HEK293 (cell line): ENCODE data around the gene DDX24.
A peak's percentile ranks its signal among the peaks of the same experiment; 100 is the strongest.

Source experiments
- CTCF ChIA-PET: fragments of 350-600 bp; formaldehyde crosslinking; extraction: SDS; loops from one replicate; lab custom pipeline; 2021; ENCODE audit warnings: antibody characterized with exemption; lab: Yijun Ruan, JAX
- POLR2A ChIA-PET: fragments of 300-600 bp; formaldehyde crosslinking; extraction: SDS; loops from one replicate; lab custom pipeline; 2020; ENCODE audit warnings: antibody characterized with exemption, inconsistent platforms; lab: Yijun Ruan, JAX
- H3K27ac ChIP-seq: fragments of 200-500 bp; sonication (Bioruptor generic); 2 replicates; pipeline ENCODE4 v1.5.1; 2014; ENCODE audit warnings: low read depth, low read length, control low read depth, inconsistent platforms; ENCODE audit errors: extremely low read depth
- H3K36me3 ChIP-seq, 2 experiments: fragments of 200-500 bp in 1 of 2; sonication (Bioruptor generic) in 1 of 2; 1 replicate in 1 of 2; 2 replicates in 1 of 2; pipeline ENCODE4 v1.5.1; 2014 to 2017; ENCODE audit warnings: inconsistent platforms in 2 of 2, low read length in 2 of 2; ENCODE audit not compliant: control insufficient read depth in 2 of 2, insufficient read depth in 1 of 2
- H3K4me1 ChIP-seq: fragments of 200-500 bp; sonication (Bioruptor generic); 2 replicates; pipeline ENCODE4 v1.5.1; 2014; ENCODE audit warnings: mild to moderate bottlenecking, low read length, inconsistent platforms; ENCODE audit not compliant: control insufficient read depth, insufficient read depth
- H3K4me3 ChIP-seq: 2 replicates; pipeline ENCODE4 v1.5.1; 2011; ENCODE audit warnings: low read depth, mild to moderate bottlenecking, control low read depth, low read length, moderate library complexity
- H3K9me3 ChIP-seq: fragments of 200-500 bp; sonication (Bioruptor generic); 2 replicates; pipeline ENCODE4 v1.5.1; 2014; ENCODE audit warnings: low read depth, low read length, inconsistent platforms; ENCODE audit not compliant: control insufficient read depth, insufficient read depth
- MYNN ChIP-seq: fragments of 450-650 bp; formaldehyde crosslinking; IDR thresholded peaks from 2 replicates; pipeline ENCODE4 v1.5.1; 2016; ENCODE audit warnings: missing biosample characterization, missing genetic modification characterization, borderline replicate concordance
- SP2 ChIP-seq: fragments of 450-650 bp; formaldehyde crosslinking; IDR thresholded peaks from 2 replicates; pipeline ENCODE4 v1.5.1; 2016; ENCODE audit warnings: missing biosample characterization, missing genetic modification characterization
- SP7 ChIP-seq: fragments of 450-650 bp; formaldehyde crosslinking; IDR thresholded peaks from 2 replicates; pipeline ENCODE4 v1.5.1; 2016; ENCODE audit warnings: missing biosample characterization, missing genetic modification characterization
- YY1 ChIP-seq: fragments of 450-650 bp; formaldehyde crosslinking; IDR thresholded peaks from 2 replicates; pipeline ENCODE4 v1.5.1; 2018; ENCODE audit warnings: missing biosample characterization, missing genetic modification characterization
- ZBTB7A ChIP-seq: fragments of 450-650 bp; formaldehyde crosslinking; IDR thresholded peaks from 2 replicates; pipeline ENCODE4 v1.5.1; 2016; ENCODE audit warnings: low read depth, missing biosample characterization, missing genetic modification characterization
- ZEB2 ChIP-seq: fragments of 450-650 bp; formaldehyde crosslinking; IDR thresholded peaks from 2 replicates; pipeline ENCODE4 v1.5.1; 2016; ENCODE audit warnings: missing biosample characterization, missing genetic modification characterization
- ZFHX2 ChIP-seq: fragments of 450-650 bp; formaldehyde crosslinking; conservative IDR thresholded peaks from 2 replicates; pipeline ENCODE4 v1.5.1; 2016; ENCODE audit warnings: missing biosample characterization, missing genetic modification characterization
- ZNF114 ChIP-seq: fragments of 450-650 bp; formaldehyde crosslinking; IDR thresholded peaks from 2 replicates; pipeline ENCODE4 v1.5.0; 2017; ENCODE audit warnings: missing biosample characterization, missing genetic modification characterization
- ZNF155 ChIP-seq: fragments of 450-650 bp; formaldehyde crosslinking; IDR thresholded peaks from 2 replicates; pipeline ENCODE4 v1.5.1; 2016; ENCODE audit warnings: missing biosample characterization, missing genetic modification characterization
- ZNF274 ChIP-seq, 2 experiments: fragments of 200-500 bp in 1 of 2; fragments of 450-650 bp in 1 of 2; sonication (Bioruptor generic) in 1 of 2; formaldehyde crosslinking in 1 of 2; IDR thresholded peaks; 2 replicates each; pipeline versions ENCODE4 v1.5.1 to v1.6.1; 2014 to 2016; ENCODE audit warnings: borderline replicate concordance in 1 of 2, inconsistent platforms in 1 of 2, low read length in 1 of 2, missing biosample characterization in 1 of 2, missing genetic modification characterization in 1 of 2
- ZNF311 ChIP-seq: fragments of 450-650 bp; formaldehyde crosslinking; IDR thresholded peaks from 2 replicates; pipeline ENCODE4 v1.5.1; 2017; ENCODE audit warnings: missing biosample characterization, missing genetic modification characterization, borderline replicate concordance
- ZNF391 ChIP-seq: fragments of 450-650 bp; formaldehyde crosslinking; IDR thresholded peaks from 2 replicates; pipeline ENCODE4 v1.5.1; 2016; ENCODE audit warnings: low read depth, missing biosample characterization, missing genetic modification characterization, borderline replicate concordance
- ZNF585B ChIP-seq: fragments of 450-650 bp; formaldehyde crosslinking; IDR thresholded peaks from 2 replicates; pipeline ENCODE4 v1.5.1; 2016; ENCODE audit warnings: missing biosample characterization, missing genetic modification characterization
- ZNF701 ChIP-seq: fragments of 450-650 bp; formaldehyde crosslinking; IDR thresholded peaks from 2 replicates; pipeline ENCODE4 v1.5.1; 2016; ENCODE audit warnings: missing biosample characterization, missing genetic modification characterization
- ZXDB ChIP-seq: fragments of 450-650 bp; formaldehyde crosslinking; IDR thresholded peaks from 2 replicates; pipeline ENCODE4 v1.5.1; 2016; ENCODE audit warnings: missing biosample characterization, missing genetic modification characterization
- TF ChIP-seq, protein P1 (sequence below): sonication (generic); formaldehyde crosslinking; IDR thresholded peaks from 2 replicates; pipeline ENCODE4 v1.8.1; 2022; ENCODE audit warnings: mild to moderate bottlenecking, moderate library complexity, missing genetic modification reagents
- TF ChIP-seq, protein P2 (sequence below): fragments of 450-650 bp; formaldehyde crosslinking; IDR thresholded peaks from 2 replicates; pipeline ENCODE4 v1.5.1; 2017; ENCODE audit warnings: missing biosample characterization, missing genetic modification characterization
- TF ChIP-seq, protein P3 (sequence below): fragments of 450-650 bp; formaldehyde crosslinking; IDR thresholded peaks from 2 replicates; pipeline ENCODE4 v1.5.1; 2016; ENCODE audit warnings: missing biosample characterization, missing genetic modification characterization
- TF ChIP-seq, protein P4 (sequence below): IDR thresholded peaks from 2 replicates; pipeline ENCODE4 v1.6.1; 2011; ENCODE audit warnings: mild to moderate bottlenecking, low read depth, low read length, borderline replicate concordance
- TF ChIP-seq, protein P5 (sequence below): fragments of 450-650 bp; formaldehyde crosslinking; IDR thresholded peaks from 2 replicates; pipeline ENCODE4 v1.5.1; 2016; ENCODE audit warnings: missing biosample characterization, missing genetic modification characterization
- TF ChIP-seq, protein P6 (sequence below): fragments of 450-650 bp; formaldehyde crosslinking; IDR thresholded peaks from 2 replicates; pipeline ENCODE4 v1.5.1; 2016; ENCODE audit warnings: missing biosample characterization, missing genetic modification characterization

DDX24 gene, protein sequence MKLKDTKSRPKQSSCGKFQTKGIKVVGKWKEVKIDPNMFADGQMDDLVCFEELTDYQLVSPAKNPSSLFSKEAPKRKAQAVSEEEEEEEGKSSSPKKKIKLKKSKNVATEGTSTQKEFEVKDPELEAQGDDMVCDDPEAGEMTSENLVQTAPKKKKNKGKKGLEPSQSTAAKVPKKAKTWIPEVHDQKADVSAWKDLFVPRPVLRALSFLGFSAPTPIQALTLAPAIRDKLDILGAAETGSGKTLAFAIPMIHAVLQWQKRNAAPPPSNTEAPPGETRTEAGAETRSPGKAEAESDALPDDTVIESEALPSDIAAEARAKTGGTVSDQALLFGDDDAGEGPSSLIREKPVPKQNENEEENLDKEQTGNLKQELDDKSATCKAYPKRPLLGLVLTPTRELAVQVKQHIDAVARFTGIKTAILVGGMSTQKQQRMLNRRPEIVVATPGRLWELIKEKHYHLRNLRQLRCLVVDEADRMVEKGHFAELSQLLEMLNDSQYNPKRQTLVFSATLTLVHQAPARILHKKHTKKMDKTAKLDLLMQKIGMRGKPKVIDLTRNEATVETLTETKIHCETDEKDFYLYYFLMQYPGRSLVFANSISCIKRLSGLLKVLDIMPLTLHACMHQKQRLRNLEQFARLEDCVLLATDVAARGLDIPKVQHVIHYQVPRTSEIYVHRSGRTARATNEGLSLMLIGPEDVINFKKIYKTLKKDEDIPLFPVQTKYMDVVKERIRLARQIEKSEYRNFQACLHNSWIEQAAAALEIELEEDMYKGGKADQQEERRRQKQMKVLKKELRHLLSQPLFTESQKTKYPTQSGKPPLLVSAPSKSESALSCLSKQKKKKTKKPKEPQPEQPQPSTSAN

DNA sequence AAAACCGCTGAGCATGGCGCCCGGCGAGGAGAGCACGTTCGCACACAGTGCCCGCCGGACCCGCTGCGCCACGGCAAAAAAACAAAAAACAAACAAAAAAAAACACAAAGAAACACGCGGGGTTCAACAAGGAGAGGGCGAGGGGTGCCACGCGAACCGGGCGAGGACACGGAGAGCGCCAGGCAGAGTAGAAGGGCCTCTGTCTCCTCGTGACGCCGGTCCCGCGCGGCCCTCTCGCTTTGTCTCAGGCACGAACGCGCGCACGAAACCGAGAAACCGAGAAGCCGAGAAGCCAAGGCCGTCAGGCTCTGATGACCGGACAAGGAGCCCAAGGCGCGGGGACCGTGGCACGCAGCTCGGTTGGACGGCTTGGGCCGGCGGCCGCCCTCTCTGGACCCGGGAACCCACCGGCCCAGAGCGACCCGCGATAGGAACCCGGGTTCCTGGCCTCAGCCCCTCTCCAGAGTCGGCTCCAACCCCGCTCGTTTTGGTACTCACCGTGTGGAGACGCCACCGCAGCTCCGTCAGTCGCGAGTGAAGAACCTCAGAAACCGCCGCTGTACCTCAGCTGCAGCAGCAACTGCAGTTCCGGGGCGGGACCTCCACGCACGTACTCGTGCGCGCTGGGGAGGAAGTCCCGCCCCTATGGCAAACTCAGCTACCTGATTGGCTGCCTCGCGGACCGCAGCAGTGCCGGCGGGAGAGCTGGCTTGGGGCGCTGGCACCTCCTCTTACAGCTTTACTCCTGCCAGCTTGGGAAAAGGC is at the start of gene DDX24, which contains the start of gene IFI27L1:
Gene DDX24, minus strand, starts transcription at position 582 of the 765 bp plus-strand sequence. CDS start 1,460 bp downstream, outside the sequence.
Gene IFI27L1, plus strand, starts transcription at position 690 of the 765 bp plus-strand sequence. CDS start 15,628 bp downstream, outside the sequence.
- no peaks in the 10 kb centered on the region for H3K9me3 ChIP-seq
- ChIA-PET POLR2A (interaction anchor here (0.8 to 3.4 kb wide), 10 partner anchors 15 to 183 kb away, joined by 3 to 25 read pairs (median 4); partner anchors contain the start of genes IFI27L2 and PPP4R4), CTCF (interaction anchor here (0.7 to 1.8 kb wide), 5 partner anchors 9 to 172 kb away, joined by 3 to 7 read pairs (median 4); no protein-coding TSS in a partner anchor)
- peaks cover 4% of the 10 kb centered on the region; the same call in 1 of the 2 replicates for H3K4me1 ChIP-seq
- peak within 1 kb of the TSS; percentile 82; the same call in 1 of the 2 replicates for H3K27ac ChIP-seq
- H3K36me3 ChIP-seq: peaks cover 3 to 35% of the 10 kb centered on the region in 2 experiments; a peak in 2 of 3 replicates
- peak within 1 kb of the TSS; percentile 91 for H3K4me3 ChIP-seq
- TF ChIP-seq, protein P1, sequence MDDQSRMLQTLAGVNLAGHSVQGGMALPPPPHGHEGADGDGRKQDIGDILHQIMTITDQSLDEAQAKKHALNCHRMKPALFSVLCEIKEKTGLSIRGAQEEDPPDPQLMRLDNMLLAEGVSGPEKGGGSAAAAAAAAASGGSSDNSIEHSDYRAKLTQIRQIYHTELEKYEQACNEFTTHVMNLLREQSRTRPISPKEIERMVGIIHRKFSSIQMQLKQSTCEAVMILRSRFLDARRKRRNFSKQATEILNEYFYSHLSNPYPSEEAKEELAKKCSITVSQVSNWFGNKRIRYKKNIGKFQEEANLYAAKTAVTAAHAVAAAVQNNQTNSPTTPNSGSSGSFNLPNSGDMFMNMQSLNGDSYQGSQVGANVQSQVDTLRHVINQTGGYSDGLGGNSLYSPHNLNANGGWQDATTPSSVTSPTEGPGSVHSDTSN: 0 out of 2 replicates have a peak, but pooled peaks have one; percentile 2
- TF ChIP-seq, protein P2, sequence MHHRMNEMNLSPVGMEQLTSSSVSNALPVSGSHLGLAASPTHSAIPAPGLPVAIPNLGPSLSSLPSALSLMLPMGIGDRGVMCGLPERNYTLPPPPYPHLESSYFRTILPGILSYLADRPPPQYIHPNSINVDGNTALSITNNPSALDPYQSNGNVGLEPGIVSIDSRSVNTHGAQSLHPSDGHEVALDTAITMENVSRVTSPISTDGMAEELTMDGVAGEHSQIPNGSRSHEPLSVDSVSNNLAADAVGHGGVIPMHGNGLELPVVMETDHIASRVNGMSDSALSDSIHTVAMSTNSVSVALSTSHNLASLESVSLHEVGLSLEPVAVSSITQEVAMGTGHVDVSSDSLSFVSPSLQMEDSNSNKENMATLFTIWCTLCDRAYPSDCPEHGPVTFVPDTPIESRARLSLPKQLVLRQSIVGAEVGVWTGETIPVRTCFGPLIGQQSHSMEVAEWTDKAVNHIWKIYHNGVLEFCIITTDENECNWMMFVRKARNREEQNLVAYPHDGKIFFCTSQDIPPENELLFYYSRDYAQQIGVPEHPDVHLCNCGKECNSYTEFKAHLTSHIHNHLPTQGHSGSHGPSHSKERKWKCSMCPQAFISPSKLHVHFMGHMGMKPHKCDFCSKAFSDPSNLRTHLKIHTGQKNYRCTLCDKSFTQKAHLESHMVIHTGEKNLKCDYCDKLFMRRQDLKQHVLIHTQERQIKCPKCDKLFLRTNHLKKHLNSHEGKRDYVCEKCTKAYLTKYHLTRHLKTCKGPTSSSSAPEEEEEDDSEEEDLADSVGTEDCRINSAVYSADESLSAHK: peak; percentile 56
- TF ChIP-seq, protein P3, sequence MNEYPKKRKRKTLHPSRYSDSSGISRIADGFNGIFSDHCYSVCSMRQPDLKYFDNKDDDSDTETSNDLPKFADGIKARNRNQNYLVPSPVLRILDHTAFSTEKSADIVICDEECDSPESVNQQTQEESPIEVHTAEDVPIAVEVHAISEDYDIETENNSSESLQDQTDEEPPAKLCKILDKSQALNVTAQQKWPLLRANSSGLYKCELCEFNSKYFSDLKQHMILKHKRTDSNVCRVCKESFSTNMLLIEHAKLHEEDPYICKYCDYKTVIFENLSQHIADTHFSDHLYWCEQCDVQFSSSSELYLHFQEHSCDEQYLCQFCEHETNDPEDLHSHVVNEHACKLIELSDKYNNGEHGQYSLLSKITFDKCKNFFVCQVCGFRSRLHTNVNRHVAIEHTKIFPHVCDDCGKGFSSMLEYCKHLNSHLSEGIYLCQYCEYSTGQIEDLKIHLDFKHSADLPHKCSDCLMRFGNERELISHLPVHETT (tag by site-specific recombination): peak; percentile 61; the same call in 1 of the 2 replicates
- TF ChIP-seq YY1 (tag by site-specific recombination) (peak; percentile 64; the same call in 1 of the 2 replicates), SP7 (0 out of 2 replicates have a peak, but pooled peaks have one; percentile 34), ZFHX2 (no peak), ZNF701 (no peak), ZNF391 (tag by site-specific recombination) (peak; percentile 68; the same call in 1 of the 2 replicates), MYNN (tag by site-specific recombination) (peak; percentile 11; the same call in 1 of the 2 replicates), ZNF274 (IDR thresholded peaks at IDR 0.05; ENCODE audit: low read length) (no peak), ZNF274 (tag by site-specific recombination; IDR thresholded peaks at IDR 0.05; ENCODE audit: borderline replicate concordance) (no peak), ZNF585B (tag by site-specific recombination) (0 out of 2 replicates have a peak, but pooled peaks have one; percentile 16), ZNF155 (tag by site-specific recombination) (no peak), ZNF311 (no peak), ZBTB7A (tag by site-specific recombination) (no peak), ZXDB (peak; percentile 15; the same call in 1 of the 2 replicates), SP2 (tag by site-specific recombination) (peak; percentile 93), ZNF114 (tag by site-specific recombination) (no peak), ZEB2 (0 out of 2 replicates have a peak, but pooled peaks have one; percentile 24)
- TF ChIP-seq, protein P4, sequence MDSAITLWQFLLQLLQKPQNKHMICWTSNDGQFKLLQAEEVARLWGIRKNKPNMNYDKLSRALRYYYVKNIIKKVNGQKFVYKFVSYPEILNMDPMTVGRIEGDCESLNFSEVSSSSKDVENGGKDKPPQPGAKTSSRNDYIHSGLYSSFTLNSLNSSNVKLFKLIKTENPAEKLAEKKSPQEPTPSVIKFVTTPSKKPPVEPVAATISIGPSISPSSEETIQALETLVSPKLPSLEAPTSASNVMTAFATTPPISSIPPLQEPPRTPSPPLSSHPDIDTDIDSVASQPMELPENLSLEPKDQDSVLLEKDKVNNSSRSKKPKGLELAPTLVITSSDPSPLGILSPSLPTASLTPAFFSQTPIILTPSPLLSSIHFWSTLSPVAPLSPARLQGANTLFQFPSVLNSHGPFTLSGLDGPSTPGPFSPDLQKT: no peak
- TF ChIP-seq, protein P5, sequence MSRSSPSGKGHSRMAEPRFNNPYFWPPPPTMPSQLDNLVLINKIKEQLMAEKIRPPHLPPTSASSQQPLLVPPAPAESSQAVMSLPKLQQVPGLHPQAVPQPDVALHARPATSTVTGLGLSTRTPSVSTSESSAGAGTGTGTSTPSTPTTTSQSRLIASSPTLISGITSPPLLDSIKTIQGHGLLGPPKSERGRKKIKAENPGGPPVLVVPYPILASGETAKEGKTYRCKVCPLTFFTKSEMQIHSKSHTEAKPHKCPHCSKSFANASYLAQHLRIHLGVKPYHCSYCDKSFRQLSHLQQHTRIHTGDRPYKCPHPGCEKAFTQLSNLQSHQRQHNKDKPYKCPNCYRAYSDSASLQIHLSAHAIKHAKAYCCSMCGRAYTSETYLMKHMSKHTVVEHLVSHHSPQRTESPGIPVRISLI (tag by site-specific recombination): peak; percentile 94
- TF ChIP-seq, protein P6, sequence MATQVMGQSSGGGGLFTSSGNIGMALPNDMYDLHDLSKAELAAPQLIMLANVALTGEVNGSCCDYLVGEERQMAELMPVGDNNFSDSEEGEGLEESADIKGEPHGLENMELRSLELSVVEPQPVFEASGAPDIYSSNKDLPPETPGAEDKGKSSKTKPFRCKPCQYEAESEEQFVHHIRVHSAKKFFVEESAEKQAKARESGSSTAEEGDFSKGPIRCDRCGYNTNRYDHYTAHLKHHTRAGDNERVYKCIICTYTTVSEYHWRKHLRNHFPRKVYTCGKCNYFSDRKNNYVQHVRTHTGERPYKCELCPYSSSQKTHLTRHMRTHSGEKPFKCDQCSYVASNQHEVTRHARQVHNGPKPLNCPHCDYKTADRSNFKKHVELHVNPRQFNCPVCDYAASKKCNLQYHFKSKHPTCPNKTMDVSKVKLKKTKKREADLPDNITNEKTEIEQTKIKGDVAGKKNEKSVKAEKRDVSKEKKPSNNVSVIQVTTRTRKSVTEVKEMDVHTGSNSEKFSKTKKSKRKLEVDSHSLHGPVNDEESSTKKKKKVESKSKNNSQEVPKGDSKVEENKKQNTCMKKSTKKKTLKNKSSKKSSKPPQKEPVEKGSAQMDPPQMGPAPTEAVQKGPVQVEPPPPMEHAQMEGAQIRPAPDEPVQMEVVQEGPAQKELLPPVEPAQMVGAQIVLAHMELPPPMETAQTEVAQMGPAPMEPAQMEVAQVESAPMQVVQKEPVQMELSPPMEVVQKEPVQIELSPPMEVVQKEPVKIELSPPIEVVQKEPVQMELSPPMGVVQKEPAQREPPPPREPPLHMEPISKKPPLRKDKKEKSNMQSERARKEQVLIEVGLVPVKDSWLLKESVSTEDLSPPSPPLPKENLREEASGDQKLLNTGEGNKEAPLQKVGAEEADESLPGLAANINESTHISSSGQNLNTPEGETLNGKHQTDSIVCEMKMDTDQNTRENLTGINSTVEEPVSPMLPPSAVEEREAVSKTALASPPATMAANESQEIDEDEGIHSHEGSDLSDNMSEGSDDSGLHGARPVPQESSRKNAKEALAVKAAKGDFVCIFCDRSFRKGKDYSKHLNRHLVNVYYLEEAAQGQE (tag by site-specific recombination): peak; percentile 12; the same call in 1 of the 2 replicates
